GM21526 (cell line): ENCODE data around the gene RGL2.
A peak's percentile ranks its signal among the peaks of the same experiment; 100 is the strongest.
"Not testable (repeated sequence)": the region's sequence is repeated elsewhere in the genome, so short reads cannot be mapped to it uniquely, and the experiment has no call there.

Experiments
- ATAC-seq: cut with Tn5 transposase; IDR thresholded peaks from one replicate; pipeline ENCODE4 v1.9.1; 2021; ENCODE audit warnings: moderate library complexity; ENCODE audit not compliant: unreplicated experiment, low FRiP score

Gene RGL2

DNA sequence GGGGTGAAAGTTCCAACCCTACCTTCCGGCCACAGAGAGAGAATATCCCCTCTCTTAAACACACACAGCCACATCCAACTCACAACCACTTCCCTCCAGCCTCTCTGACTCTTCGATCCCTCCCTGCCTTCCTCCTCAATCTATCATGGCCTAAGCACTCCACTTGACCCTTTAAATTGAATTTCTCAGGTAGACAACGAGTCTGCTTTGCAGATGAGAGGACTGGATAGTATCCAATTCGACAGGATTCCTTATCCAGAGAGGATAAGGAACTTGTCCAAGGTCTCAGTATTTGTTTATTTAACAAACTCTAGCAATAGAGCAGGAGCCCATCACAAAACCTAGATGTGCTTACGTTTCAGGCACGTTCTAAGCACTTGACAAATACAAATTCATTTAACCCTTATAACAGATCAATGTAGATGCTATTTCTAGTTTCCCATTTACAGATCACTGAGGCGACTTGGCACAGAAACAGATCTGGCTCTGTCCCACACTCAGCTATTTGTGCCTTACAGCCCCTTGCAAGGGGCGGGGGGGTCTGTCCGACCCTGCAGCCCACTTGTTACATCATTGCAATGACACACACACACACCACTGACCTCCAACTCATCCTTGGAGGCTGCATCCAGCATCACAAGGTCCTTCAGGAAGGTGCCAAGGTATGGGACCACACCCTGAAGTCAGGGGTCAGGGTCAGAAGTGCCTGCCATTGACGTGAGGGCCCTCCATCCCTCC, 4.5 kb downstream of the RGL2 start:
- ATAC-seq, result no peak

DNA sequence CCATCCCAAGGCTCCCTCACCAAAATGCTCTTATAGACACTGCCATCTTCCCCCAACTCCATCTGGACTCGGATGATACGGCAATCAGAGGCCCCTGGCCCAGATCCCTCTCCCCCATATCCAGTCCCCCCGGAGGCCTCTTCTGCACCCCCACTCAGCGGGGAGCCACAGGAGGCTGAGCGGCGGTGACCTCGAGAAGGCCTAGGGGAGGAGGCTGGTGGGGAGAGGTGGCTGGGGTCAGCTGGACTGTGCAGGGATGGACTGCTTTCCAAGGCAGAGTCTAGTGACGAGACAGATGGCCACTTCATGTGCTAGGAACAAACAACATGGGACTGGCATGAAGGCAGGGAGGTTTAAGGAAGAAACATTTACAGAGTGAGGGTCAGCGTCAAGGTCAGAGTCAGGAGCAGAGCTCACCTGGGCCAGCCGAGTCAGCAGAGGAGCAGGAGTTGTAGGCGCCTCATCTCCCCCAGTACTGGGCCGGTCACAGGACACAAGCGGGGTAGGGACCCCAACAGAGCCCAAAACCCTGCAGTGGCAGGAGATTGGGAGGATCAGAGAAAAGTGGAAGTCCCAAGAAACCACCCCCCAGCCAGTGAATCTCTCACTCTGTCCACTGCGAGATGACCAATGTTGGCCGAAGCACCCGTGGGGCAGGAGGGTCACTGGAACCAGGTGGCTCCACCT, 5.6 kb downstream of the RGL2 start:
- ATAC-seq, result no peak

DNA sequence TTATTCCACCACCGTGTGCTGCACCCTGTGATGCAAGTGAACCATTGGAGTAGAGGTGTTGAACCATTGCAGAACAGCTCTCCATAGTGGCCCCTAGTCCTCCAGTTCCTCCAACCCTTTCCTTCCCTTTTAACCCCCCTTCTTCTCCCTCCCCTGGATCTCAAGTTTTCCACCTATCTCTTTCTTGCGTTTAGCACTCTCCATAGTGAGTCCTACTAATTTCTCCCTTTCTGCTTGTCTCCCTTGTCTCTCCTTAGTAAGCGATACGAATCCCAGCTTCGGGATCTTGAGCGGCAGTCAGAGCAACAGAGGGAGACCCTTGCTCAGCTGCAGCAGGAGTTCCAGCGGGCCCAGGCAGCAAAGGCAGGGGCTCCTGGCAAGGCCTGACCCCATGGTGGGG, 8.3 kb downstream of the RGL2 start:
- ATAC-seq, result no peak

DNA sequence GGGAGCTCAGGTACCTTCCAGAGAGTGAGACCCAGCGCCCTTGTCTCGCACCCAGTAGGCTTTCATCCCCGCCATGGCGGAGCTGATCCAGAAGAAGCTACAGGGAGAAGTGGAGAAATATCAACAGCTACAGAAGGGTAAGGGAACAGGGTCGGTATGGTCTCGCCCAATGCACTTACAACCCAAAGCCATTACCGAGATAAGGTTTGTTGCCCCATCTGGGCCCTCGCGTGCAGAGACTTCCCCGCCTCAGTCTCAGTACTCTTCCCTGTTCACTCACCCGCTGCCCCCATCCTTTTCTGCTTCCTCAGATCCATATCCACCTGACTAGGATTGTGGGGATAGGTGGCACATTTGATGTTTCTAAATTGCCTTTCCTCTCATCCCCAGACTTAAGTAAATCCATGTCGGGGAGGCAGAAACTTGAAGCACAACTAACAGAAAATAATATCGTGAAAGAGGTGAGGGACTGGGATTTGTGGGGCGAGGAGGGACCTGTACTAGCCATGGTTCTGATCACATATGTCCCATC, 8.9 kb downstream of the RGL2 start:
- peak; percentile 3 for ATAC-seq

DNA sequence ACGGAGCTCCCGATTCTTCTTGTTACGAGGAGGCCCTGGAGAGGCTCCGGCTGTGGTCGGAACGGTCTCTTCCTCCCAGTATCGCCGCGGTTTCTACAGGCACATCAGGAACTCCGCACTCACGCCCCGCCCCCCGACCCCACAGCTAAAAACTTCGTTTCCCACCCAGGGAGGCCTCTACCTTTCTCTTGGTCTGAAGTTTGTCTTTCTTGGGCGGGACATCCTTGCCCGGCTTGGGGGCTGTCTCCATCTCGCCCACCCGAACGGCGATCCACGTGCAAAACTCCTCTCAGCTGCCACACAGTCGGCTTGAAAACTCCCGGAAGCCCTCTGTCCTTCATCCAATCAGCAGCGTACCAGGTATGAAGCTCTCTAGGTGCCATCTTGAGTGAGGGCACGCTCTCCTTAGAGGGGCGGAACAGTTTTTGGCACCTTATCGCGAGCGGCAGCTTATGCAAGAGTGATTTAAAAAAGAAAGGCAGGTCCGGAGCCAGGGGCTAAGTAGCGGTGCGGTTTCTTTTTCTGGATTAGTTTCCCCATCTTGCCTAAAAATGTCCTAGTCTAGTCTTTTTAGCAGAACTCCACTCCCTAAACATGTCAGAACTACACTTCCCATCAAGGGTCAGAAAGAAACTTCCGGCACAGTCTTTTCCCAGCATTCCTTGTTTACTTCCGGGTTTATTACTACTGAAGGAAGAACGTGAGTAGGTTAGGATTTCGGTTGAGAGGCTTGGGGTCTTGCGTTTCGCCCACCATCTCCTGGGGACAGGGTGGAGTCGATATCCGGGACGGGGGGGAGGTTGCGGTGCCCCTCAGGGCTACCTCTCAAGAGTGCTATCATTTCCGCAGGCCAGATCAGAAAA, 9.6 kb downstream of the RGL2 start, which contains the start of the genes PFDN6 and WDR46:
Gene PFDN6, plus strand, starts transcription at position 681 of the 863 bp plus-strand sequence. CDS start 256 bp downstream, outside the sequence.
Gene WDR46, minus strand, starts transcription at position 319 of the 863 bp plus-strand sequence. Its CDS starts 69 bp downstream, at position 250.
- peak; percentile 57 for ATAC-seq

DNA sequence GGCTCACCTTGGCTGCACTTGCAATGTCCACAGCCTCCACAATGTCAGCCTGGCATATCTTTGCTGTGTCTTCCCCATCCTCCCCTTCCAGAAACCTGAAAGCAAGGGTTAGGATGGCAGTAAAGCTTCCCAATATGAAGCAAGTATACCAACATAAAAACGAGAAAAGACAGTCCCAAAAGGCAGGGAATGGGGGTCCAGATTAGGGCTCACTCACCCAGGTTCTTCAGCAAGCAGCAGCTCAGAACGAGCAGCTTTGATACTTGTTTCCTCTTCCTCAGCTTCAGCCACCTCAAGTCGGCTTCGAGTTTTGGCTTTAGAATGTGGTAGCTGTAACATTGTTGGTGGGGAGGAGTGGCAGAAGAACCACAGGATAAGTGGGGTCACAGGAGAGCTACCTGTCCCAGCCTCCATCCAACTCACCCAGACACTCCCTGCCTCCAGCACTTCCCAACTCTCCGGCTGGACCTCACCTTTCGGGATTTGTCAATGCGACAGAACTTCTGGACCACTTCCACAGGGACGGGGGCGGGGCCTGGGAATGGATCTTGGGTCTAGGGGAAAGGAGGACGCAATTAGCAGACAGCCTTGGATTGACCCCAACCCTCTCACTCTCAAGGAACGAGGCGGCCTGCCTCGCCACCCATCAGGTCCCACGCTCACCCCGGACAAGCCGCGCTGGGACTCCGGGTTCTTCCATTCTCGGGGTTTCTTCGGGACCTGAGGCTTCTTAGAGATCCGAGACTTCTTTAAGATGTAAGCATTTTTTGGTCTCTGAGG, 10.4 kb downstream of the RGL2 start:
- peak; percentile 11 for ATAC-seq

DNA sequence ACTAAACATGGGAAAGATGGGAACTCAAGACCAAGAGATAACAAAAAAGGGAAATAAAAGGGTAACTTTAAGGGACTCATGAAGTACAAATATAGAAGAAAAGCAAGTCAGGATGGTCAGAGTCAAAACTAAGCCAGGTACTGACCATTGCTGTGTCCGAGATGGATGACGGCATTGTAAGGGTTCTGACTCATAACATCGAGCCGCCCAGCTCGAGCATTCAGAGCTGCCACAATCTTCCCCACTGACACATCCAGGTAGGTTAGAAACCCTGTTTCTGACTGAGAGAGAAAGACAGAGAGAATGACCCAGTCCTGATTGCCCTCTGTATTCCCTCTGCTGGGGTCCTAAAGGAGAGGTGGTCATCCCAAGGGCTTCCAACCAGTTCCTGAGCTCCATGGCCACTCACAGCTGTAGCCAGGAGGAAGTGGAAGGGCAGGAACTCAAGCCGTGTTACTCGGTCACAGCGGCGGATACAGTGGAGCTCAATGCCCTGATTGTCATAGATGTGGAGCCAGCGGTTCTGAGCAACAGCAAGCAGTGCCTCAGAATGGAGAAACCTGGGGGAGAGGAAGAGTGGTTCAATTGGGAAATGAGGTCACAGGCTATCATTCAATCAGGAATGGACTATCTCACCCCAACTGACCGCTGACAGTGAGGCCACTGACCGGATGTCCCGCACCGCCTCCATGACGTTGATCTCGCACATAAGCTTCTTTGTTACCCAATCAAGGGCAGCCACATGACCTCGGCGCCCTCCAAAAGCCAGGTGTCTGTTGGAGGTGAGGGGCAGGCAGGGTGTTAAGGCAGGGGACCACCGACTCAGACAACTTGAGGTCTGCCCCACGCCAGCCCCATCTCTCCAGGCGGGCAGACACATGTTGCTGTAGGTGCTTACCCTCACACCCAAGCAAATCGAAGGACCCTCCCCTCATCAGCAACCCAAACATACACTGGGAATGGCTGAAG, 11.5 kb downstream of the RGL2 start:
- no peak for ATAC-seq

DNA sequence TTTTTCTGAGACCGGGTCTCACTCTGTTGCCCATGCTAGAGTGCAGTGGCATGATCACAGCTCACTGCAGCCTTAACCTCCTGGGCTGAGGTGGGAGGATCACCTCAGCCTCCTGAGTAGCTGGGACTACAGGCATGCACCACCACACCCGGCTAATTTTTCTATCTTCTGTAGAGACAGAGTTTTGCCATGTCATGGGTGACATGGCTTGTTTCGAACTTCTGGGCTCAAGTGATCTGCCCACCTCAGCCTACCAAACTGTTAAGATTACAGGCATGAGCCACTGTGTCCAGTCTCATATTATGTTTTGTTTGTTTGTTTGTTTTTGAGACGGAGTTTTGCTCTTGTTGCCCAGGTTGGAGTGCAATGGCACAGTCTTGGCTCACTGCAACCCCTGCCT, 13.5 kb downstream of the RGL2 start:
- not testable (repeated sequence) for ATAC-seq

DNA sequence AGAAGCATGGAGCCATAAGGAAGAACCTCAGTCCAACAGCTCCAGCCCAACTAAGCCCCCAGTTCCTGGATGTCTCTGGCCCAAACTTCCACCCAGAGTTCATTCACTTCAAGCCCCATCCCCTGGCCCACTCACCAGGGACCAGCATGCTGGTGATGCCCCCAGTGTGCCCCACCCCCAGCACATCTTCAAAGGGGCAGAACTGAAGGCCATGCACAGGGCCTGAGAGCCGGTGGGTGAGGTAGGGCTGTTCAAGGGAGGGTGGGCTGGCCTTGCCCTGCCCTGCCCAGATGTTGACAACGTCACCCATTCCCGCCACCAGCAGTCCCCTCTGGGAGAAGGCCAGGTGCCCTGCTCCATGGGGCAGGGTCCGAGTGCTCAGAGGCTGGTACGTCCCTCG, 18.2 kb downstream of the RGL2 start:
- ATAC-seq, result no peak

DNA sequence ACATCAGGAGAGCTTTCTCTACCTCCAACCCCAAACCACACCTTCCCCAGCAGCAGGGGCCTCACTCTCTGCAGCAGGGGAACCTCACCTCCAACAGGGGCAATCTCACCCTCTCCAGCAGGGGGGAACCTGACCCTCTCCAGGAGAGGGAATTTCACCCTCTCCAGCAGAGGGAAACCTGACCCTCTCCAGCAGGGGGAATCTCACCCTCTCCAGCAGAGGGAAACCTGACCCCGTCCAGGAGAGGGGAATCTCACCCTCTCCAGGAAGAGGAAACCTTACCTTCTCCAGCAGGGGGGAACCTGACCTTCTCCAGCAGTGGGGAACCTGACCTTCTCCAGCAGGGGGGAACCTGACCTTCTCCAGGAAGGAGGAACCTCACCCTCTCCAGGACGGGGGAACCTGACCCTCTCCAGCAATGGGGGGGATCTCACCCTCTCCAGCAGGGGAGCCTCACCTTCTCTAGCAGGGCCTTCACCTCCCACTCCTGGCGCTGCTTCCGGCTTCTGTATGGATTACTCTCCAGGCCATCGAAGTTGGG, 18.7 kb downstream of the RGL2 start:
- no peak for ATAC-seq

DNA sequence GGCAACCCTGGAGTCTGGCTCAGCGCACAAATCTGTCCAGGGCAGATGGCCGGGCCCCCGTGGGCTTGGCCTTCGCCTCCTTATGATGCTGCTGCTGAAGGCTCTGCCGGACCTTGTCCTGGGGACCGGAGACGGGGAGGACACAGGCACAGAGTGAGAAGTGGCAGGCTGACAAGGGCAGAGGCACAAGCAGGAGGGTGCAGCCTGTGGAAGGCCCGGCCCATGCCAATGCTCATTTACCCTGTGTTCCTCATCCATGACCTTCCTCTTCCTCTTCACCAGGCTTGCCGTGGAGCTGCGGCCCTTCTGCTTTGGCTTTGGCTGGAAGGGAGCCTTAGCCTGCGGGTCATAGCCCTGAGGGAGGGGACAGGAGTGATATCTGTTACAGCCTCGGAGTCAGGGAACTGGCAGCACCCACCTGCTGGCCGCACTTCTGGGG, 19.5 kb downstream of the RGL2 start:
- ATAC-seq, result no peak

DNA sequence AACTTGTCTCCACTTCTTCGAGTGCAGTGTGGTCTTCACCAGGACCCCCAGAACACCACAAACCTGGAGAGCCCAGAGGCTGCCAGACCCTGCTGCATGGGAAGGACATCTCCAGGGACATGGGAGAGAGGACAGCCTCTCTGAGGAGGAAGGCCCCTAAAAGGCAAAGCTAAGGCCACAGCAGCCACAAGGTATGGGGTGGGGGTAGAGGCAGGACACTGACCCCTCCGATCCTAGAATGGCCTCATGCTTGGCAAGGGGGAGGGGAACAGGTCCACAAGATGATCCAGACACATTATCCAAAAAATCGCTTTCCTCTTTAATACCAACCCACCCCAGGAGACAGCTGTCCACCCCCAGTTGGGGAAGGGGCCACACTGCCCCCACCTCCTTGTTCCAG, 19.9 kb downstream of the RGL2 start:
- no peak for ATAC-seq

DNA sequence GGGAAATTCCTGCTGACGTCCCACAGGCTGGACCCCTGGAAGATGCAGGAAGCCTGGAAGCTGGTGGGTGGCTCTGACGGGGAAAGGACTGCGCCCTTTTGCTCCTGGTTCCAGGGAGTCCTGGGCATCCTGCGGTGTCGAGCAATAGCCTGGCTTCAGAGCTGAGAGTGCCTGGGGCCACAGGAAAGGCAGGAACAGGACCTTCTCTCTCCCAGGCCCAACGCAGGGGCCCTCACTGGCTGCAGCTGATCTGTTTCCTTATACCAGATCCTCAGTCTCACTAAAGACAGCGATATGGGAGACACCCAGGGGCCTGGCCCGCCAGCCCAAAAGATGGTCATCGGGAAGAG, 20.4 kb downstream of the RGL2 start:
- ATAC-seq, result no peak

DNA sequence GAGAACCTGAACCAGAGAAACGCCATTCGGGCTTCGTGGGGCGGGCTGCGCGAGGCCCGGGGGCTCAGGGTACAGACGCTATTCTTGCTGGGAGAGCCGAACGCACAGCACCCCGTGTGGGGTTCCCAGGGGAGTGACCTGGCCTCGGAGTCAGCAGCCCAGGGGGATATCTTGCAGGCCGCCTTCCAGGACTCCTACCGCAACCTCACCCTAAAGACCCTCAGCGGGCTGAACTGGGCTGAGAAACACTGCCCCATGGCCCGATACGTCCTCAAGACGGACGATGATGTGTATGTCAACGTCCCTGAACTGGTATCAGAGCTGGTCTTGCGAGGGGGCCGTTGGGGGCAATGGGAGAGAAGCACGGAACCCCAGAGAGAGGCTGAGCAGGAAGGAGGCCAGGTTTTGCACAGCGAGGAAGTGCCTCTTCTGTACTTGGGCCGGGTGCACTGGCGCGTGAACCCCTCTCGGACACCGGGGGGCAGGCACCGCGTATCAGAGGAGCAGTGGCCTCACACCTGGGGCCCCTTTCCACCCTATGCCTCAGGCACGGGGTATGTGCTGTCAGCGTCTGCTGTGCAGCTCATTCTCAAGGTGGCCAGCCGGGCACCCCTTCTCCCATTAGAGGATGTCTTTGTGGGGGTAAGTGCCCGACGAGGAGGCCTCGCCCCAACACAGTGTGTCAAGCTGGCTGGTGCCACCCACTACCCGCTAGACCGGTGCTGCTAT, 20.9 kb downstream of the RGL2 start:
- peak; percentile 8 for ATAC-seq

DNA sequence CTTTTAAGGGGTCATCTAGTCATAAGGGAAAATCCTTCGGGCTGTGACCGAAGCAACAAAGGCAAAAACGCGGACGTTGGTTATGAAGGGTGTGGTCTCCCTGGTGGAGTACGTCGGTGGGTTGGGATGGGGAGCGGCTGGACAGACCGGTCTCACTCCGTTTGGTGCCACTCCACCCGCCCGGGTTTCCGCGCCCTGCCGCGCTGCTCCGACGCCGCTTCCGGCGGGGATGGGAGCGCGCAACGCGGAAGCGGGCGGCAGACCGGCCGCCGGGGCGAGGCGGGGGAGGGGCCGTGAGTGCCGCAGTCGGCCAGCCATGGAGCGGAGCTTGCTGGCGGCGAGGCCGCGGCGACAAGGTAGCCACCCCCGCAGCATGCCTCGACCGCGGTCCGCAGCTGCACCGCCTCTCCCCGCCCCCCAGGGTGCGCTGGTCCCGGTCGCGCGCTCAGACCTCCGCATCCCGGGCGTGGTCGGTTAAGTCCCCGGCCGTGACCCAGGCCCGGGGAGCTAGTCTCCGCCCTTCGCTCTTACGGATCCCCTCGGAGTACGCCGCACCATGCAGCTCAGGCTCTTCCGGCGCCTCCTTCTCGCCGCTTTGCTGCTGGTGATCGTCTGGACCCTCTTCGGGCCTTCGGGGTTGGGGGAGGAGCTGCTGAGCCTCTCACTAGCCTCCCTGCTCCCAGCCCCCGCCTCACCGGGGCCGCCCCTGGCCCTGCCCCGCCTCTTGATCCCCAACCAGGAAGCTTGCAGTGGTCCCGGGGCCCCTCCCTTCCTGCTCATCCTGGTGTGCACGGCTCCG, 21.7 kb downstream of the RGL2 start, which contains the start of gene B3GALT4:
Gene B3GALT4, plus strand, starts transcription at position 260 of the 799 bp plus-strand sequence. Its CDS starts 297 bp downstream, at position 557.
- ATAC-seq, result peak; percentile 36

DNA sequence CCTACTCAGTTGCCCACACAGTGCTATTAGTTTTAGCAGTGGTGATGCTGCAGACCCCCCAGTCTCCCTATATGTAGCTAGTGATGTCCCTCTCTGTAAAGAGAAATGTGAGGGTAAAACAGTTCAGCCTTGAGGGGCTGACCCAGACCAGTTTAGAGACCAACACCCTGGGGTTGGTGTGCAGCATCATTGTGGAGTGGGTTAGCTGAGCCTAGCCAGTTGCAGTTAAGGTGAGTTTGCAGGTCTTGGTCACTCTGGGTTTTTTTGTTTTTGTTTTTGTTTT, 22.2 kb downstream of the RGL2 start:
- no peak for ATAC-seq
